ENCODE results near the gene RAP1GAP.
"Not testable (repeated sequence)": the region's sequence is repeated elsewhere in the genome, so short reads cannot be mapped to it uniquely, and the experiment has no call there.

Gene RAP1GAP

GRCh38 chr1:21568006-21568746 lies 101.0 kb downstream of the RAP1GAP start:
- DNase-seq = no peak

DNA sequence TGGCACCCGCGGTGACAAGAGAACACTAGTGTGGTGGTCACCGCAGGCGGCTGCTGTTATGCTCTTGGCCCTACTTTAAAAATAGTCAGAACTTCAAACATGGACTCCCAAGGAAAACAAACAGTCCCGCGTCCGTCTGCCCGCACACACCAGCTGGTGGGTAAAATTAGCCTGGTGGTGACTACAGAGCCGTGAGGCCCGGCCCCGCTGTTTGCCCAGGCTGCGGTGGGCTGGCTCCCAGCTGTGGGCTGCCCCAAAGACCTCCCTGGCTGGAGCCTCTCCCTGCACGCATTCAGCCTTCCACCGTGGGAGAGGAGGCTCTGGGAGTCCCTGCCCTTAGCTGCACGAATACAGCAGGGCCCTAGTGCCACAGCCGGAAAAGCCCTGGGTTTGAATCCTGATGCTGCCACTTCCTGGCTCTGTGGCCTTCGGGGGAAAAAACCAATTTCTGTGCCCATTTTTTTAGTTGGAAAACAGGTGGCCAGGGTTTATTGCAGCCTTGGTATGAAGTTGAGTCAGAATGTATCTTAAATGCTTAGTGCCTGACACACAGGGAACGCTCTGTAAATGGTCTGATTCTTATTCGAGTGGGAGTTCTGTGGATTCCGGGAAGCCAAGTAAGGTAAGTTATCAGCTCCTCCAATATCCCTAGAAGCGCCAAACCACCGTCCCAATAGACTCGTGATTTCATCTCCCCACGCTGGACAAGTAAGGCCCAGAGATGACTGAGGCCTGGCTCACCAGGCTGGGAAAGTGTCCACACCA lies 101.7 kb downstream of the RAP1GAP start:
- no peak for DNase-seq

- not testable (repeated sequence) for DNase-seq
Measured at GRCh38 chr1:21566361-21566760, 102.8 kb downstream of the RAP1GAP start.

DNA sequence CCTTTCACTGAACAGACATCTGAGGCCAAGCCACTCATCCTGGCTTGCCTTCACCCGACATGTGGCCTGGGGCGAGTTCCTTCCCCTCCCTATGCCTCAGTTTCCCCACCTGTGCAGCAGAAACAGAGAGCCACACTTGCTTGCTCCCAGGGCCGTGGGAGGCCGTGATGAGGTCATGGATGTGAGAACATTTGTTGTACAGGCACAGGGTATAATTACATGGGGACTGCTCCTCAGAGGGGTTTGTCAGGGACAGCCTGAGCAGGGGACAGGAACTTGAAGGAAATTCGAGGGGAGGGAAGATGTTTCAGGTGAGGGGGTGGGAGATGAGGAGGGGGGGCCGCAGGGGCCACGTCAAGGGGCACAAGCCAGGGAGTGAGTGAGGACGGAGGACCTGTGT lies 103.9 kb downstream of the RAP1GAP start:
- DNase-seq = no peak

DNA sequence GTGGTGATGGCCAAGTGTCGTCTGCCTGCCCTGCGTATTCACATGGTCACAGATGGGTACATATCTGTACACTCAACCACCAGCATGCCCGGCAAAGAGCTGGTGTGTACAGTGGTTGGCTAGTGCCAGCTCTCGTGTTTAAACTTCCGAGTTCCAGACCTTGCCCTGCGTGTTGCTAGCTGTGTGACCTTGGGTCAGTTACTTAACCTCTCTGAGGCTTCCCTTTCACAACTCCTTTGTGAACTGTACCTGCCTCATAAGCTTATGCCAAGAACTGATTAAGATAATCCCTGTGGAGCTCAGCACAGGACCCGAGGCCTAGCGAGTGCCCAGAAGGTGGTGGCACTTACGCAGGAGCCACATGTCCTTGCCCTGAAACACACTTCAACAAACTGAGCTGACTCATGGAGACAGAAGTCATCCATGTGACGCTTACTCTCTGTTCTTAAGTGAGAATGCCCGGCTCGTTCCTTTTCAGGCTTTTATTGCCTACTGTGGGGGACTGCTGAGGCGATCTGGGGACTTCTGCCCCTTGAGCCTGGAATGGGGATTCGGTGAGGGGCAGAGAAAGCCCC lies 104.5 kb downstream of the RAP1GAP start:
- DNase-seq = no peak

DNA sequence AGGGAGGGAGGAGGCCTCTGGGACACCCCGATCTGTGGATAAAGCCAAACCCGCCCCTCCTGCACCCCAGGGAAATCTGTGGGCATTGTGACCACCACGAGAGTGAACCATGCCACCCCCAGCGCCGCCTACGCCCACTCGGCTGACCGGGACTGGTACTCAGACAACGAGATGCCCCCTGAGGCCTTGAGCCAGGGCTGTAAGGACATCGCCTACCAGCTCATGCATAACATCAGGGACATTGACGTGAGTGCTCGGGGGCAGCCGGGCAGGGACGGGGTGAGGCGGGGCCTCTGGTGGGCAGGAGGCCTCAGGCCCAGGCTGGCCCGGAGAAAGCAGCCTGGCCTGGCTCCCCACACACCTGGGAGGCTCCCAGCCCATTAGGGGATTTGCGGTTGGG lies 105.2 kb downstream of the RAP1GAP start:
- no peak for DNase-seq

DNA sequence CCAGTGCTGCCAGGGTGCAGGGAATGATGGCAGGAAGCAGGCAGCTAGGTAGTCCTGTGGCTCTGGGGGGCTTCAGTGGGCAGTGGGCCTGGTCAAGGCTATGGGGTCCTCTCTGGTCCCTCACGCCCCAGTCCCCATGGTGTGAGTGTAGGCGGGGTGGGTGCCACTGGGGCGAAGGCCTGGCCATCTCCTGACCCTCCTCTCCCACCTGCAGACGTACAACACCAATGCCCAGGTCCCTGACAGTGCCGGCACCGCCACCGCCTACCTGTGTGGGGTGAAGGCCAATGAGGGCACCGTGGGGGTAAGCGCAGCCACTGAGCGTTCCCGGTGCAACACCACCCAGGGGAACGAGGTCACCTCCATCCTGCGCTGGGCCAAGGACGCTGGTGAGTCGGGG lies 106.3 kb downstream of the RAP1GAP start:
- DNase-seq = no peak

- DNase-seq = no peak
Measured at GRCh38 chr1:21560916-21561638, 108.1 kb downstream of the RAP1GAP start.

- DNase-seq = no peak
Measured at GRCh38 chr1:21559788-21560567, 109.2 kb downstream of the RAP1GAP start.

DNA sequence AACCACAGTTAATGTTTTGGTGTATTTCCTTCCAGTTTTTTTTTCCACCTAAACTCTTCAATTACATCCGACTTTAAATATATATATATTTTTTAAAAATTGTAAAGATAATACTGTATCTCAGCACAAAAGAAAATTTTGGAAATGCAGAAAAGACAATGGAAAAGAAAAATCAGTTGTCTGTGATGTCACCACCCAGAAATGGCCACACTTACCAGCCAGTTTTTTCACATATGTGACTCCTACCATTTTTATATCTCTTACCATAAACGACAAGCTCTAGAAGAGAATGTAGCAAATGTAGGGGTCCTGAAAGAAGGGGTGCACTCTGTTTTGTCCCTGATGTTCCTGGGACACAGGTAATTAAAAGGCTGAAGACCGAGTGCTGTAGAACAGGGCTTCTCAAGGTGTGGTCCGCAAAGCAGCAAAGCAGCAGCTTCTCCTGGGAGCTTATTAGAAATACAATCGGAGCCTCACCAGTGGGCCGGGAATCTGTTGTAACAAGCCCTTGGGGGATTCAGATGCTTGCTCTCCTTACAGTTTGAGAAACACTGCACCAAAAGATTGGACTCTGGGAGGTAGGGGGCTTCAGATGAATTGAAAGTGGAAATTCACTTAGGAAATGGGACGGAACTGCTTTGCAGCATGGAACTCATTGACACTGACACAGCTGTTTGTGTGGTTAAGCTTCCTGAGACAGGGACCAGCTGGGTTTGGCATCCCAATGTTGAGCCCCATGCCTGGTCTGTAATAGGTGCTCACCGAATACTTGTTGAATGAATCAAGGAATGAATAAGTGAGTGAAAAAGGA lies 115.8 kb downstream of the RAP1GAP start:
- no peak for DNase-seq

DNA sequence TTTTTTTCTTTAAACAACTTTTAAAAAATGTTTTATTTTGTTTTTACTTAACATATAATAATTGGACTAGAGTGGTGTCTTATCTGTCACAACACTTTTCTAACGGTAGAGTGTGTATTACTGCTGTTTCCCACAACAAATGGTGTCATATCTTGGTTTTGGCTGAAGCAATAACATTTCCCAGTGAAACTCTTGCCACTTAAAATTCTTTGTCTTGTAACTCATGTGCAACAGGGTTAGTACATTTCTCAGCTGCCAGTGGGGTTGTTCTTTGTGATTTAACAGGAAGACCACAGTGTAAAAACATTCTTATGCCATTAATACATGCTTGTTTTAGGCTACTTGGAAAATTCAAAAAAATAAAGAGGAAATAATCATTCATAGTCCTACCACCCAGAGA lies 116.4 kb downstream of the RAP1GAP start:
- no peak for DNase-seq

DNA sequence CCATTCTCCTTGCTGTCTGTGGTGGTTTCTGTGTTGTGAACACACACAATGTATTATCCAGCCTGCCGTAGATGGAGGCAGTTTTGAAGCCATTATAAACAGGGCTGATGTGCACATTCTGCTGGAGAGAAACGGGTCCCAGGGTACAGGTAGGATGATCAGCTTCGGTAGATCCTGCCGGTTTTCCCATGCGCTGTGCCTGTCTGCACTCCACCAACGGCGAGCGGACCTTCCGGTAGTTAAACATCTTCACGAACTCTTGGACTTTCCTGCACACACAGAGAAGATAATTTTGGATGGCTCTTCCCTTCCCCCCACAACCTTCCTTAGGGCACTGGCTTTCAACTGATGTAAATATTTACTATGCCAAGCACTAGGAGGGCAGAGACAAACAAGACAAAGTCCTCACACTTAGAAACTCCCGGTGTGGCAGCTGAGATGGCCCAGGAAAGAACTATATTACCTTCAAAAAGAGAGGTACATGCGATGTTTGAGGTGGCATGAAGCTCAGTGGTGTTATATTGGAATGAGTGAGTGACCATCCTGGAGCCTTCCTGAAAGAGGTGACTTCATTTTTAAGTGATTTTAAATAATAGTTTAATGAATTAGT lies 118.2 kb downstream of the RAP1GAP start:
- DNase-seq = no peak

DNA sequence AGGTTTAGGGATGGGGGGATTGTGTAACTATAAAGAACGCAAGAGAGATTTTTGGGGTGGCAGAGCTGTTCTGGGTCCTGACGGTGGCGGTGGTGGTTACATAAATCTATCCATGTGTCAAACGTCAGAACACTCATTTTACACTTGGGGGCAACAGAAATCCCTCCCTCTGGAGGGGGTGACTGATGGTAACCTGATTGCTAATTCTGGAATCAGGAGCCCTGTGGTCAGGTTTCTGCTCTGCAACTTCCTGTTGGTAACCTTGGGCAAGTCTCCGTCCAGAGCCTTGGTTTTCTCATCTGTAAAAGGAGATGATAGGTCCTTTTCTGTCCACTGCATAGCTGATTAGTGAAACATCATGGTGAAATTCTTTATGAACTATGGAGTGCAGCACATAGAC lies 119.1 kb downstream of the RAP1GAP start:
- no peak for DNase-seq

- peak; percentile 11 for DNase-seq
Measured at GRCh38 chr1:21547876-21548275, 121.3 kb downstream of the RAP1GAP start.

All from NCI-H446 treated with DMSO at 0.1 percent for 48 hours (cell line).